ENCODE data around the gene EFCAB7. TPM values are rescaled to one million over a fixed set of nuclear protein-coding genes. Genes with fewer than 3 reads are reported as not detected.

Gene EFCAB7
- total RNA-seq, 1 donor from 2014 or later = 11.0 TPM

- DNase-seq (ENCODE audit: low read depth, low spot score) = no peak
- no peaks in the 10 kb centered on the region for H3K9me3 Mint-ChIP-seq
- H3K4me3 Mint-ChIP-seq = no peak overlapping the region
- no peaks in the 10 kb centered on the region for H3K36me3 Mint-ChIP-seq (ENCODE audit: low read depth)
- TF ChIP-seq CTCF (conservative IDR thresholded peaks at IDR 0.05) = no peak
- H3K27ac Mint-ChIP-seq (ENCODE audit: unreplicated experiment) = no peak overlapping the region
- peaks cover 19% of the 10 kb centered on the region for H3K4me1 Mint-ChIP-seq
- H3K27me3 Mint-ChIP-seq (ENCODE audit: low read depth) = peaks cover 5% of the 10 kb centered on the region
Measured at GRCh38 chr1:63619558-63619957, 96.2 kb downstream of the EFCAB7 start.

GRCh38 chr1:63620671-63621070, 97.3 kb downstream of the EFCAB7 start:
- no peak overlapping the region for H3K27ac Mint-ChIP-seq (ENCODE audit: unreplicated experiment)

GRCh38 chr1:63621075-63621474, 97.8 kb downstream of the EFCAB7 start:
- H3K4me1 Mint-ChIP-seq = peaks cover 15% of the 10 kb centered on the region
- DNase-seq (ENCODE audit: low read depth, low spot score) = no peak
- TF ChIP-seq CTCF (conservative IDR thresholded peaks at IDR 0.05) = no peak

More at GRCh38 chr1:63620671-63621070, 97.3 kb downstream of the EFCAB7 start:
- Mint-ChIP-seq H3K9me3 (no peaks in the 10 kb centered on the region), H3K4me1 (peaks cover 19% of the 10 kb centered on the region), H3K36me3 (ENCODE audit: low read depth) (no peaks in the 10 kb centered on the region), H3K4me3 (no peak overlapping the region), H3K27me3 (ENCODE audit: low read depth) (peaks cover 5% of the 10 kb centered on the region)
- TF ChIP-seq CTCF (conservative IDR thresholded peaks at IDR 0.05) = no peak
- no peak for DNase-seq (ENCODE audit: low read depth, low spot score)

GRCh38 chr1:63621698-63622097, 98.4 kb downstream of the EFCAB7 start:
- Mint-ChIP-seq H3K27ac (ENCODE audit: unreplicated experiment) (no peak overlapping the region), H3K36me3 (ENCODE audit: low read depth) (no peaks in the 10 kb centered on the region), H3K4me3 (no peak overlapping the region), H3K4me1 (peaks cover 15% of the 10 kb centered on the region), H3K9me3 (no peaks in the 10 kb centered on the region), H3K27me3 (ENCODE audit: low read depth) (peaks cover 5% of the 10 kb centered on the region)
- TF ChIP-seq CTCF (conservative IDR thresholded peaks at IDR 0.05) = no peak
- no peak for DNase-seq (ENCODE audit: low read depth, low spot score)

More at GRCh38 chr1:63621075-63621474, 97.8 kb downstream of the EFCAB7 start:
- peaks cover 5% of the 10 kb centered on the region for H3K27me3 Mint-ChIP-seq (ENCODE audit: low read depth)
- no peak overlapping the region for H3K4me3 Mint-ChIP-seq
- H3K36me3 Mint-ChIP-seq (ENCODE audit: low read depth) = no peaks in the 10 kb centered on the region
- no peaks in the 10 kb centered on the region for H3K9me3 Mint-ChIP-seq
- H3K27ac Mint-ChIP-seq (ENCODE audit: unreplicated experiment) = no peak overlapping the region

Other genes with a start within 250 kb of the EFCAB7 start
- 42.5 and 46.9 TPM in 2 replicates for gene FOXD3, start 201.0 kb upstream of the EFCAB7 start, total RNA-seq
- 26.0 and 26.9 TPM in 2 replicates for gene ALG6, start 155.9 kb upstream of the EFCAB7 start, total RNA-seq
- gene ITGB3BP, start 300 bp upstream of the EFCAB7 start, total RNA-seq = 55.8 and 57.6 TPM in 2 replicates
- gene PGM1, start 69.9 kb downstream of the EFCAB7 start, total RNA-seq = 35.3 and 37.1 TPM in 2 replicates